Esophagus (tissue), 2 donors: ENCODE data around the gene CFAP410. TPM values are rescaled to one million over a fixed set of nuclear protein-coding genes. Genes with fewer than 3 reads are reported as not detected.
A peak's percentile ranks its signal among the peaks of the same experiment; 100 is the strongest.
"Not testable (repeated sequence)": the region's sequence is repeated elsewhere in the genome, so short reads cannot be mapped to it uniquely, and the experiment has no call there.

ENCODE experiments used
- H3K27ac ChIP-seq, 2 donors: one replicate each; pipeline ENCODE4 v1.5.1; 2013; ENCODE audit warnings: low read depth in 2 of 2, mild to moderate bottlenecking in 2 of 2, inconsistent platforms in 1 of 2, low read length in 1 of 2, moderate library complexity in 1 of 2
- H3K27me3 ChIP-seq, 2 donors: one replicate each; pipeline ENCODE4 v1.6.1; 2013; ENCODE audit warnings: low read length in 2 of 2, control low read depth in 1 of 2, mild to moderate bottlenecking in 1 of 2; ENCODE audit not compliant: insufficient read depth in 2 of 2, control insufficient read depth in 1 of 2
- H3K36me3 ChIP-seq, 2 donors: one replicate each; pipeline ENCODE4 v1.6.1; 2013; ENCODE audit warnings: low read length in 1 of 2; ENCODE audit not compliant: control insufficient read depth in 2 of 2, insufficient read depth in 2 of 2
- H3K4me1 ChIP-seq, 2 donors: one replicate each; pipeline ENCODE4 v1.6.1; 2013; ENCODE audit warnings: low read length in 1 of 2; ENCODE audit not compliant: control insufficient read depth in 2 of 2, insufficient read depth in 2 of 2
- H3K4me3 ChIP-seq, 2 donors: one replicate each; pipeline ENCODE4 v1.5.1; 2013; ENCODE audit warnings: low read length in 2 of 2, mild to moderate bottlenecking in 2 of 2, low read depth in 1 of 2, moderate library complexity in 1 of 2
- H3K9me3 ChIP-seq, 2 donors: one replicate each; pipeline ENCODE4 v1.6.1; 2013; ENCODE audit warnings: mild to moderate bottlenecking in 2 of 2, low read depth in 1 of 2, low read length in 1 of 2, moderate library complexity in 1 of 2; ENCODE audit not compliant: control insufficient read depth in 2 of 2, insufficient read depth in 1 of 2
- WGBS, 2 donors: extraction: QIAGEN DNeasy Blood & Tissue Kit; methylation state at CpG; one replicate each; pipeline ENCODE4 v1.1.7; 2013; 5-methylcytosine and 5-hydroxymethylcytosine counted together
- polyA plus RNA-seq, 2 donors: library from polyadenylated mRNA; stranded (reverse); fragments of 200-250 nt; gene quantifications; one replicate each; pipeline ENCODE4 v1.2.3, GENCODE V29; 2013
- donor health status: healthy with polysubstance abuse.
- donor health status: Bipolar disorder and iron deficiency.

Gene CFAP410
- polyA plus RNA-seq, 2 donors: 13.9 to 19.1 TPM

GRCh38 chr21:44344541-44345183 lies 5.5 kb upstream of the CFAP410 start:
- 78 to 84% methylated on average over 17 of the region's 17 CpGs for WGBS, 2 donors
- no peak overlapping the region for H3K27ac ChIP-seq
- H3K4me3 ChIP-seq: no peak overlapping the region

DNA sequence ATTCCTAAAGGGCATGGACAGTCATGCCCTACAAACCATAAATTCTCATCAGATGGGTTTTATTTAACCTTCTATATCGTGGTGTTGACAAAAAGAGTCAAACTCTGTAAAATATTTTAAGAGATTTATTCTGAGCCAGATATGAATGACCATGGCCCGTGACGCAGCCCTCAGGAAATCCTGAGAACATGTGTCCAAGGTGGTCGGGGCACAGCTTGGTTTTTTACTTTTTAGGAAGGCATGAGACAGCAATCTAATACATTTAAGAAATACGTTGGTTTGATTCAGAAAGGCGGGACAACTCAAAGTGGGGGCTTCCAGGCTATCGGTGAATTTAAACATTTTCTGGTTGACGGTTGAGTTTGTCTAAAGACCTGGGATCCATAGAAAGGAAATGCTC lies 3.8 kb upstream of the CFAP410 start:
- not testable (repeated sequence) for H3K27me3 ChIP-seq, H3K27ac ChIP-seq, H3K4me3 ChIP-seq, H3K4me1 ChIP-seq, H3K36me3 ChIP-seq, H3K9me3 ChIP-seq
- WGBS, 2 donors: 78 to 80% methylated on average over 8 of the region's 8 CpGs

More at GRCh38 chr21:44344541-44345183, 5.5 kb upstream of the CFAP410 start:
- Histone ChIP-seq H3K36me3 (no peaks in the 10 kb centered on the region), H3K27me3 (peaks cover 0 to 2% of the 10 kb centered on the region in 2 donors), H3K9me3 (no peaks in the 10 kb centered on the region), H3K4me1 (no peaks in the 10 kb centered on the region)

DNA sequence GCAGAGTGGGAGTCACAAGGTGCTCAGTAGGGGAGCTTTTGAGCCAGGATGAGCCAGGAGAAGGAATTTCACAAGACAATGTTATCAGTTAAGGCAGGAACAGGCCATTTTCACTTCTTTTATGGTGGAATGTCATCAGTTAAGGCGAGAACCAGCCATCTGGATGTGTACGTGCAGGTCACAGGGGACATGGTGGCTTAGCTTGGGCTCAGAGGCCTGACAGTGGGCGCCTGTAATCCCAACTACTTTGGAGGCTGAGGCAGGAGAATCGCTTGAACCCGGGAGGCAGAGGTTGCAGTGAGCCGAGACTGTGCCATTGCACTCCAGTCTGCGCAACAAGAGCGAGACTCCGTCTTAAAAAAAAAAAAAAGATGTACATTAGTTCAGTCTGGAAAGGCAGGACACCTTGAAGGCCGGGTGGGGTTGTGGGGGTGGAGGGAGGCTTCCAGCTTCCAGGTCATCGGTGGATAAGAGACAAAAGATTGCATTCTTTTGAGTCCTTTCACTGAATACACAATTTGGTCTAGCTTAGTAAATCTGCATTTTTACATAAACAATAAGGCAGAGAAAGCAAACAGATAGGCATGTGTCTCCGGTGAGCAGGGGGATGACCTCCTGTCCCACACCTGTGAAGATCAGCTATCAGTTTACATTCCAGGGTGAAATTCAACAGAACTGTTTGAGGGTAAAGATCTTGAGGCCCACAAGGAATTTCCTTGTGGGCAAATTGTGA lies 2.7 kb upstream of the CFAP410 start:
- H3K4me1 ChIP-seq, H3K4me3 ChIP-seq, H3K36me3 ChIP-seq, H3K9me3 ChIP-seq, H3K27me3 ChIP-seq, H3K27ac ChIP-seq: not testable (repeated sequence)
- WGBS, 2 donors: 63 to 67% methylated on average over 12 of the region's 12 CpGs

GRCh38 chr21:44337941-44338895 lies 972 bp downstream of the CFAP410 start:
- Histone ChIP-seq H3K27me3 (no peaks in the 10 kb centered on the region), H3K36me3 (peaks cover 3 to 4% of the 10 kb centered on the region in 2 donors), H3K27ac (peak overlapping the region; percentile 84 to 90), H3K4me3 (peak overlapping the region; percentile 16 to 37), H3K4me1 (peaks cover 0 to 11% of the 10 kb centered on the region in 2 donors), H3K9me3 (no peaks in the 10 kb centered on the region)
- WGBS, 2 donors: 9 to 15% methylated on average over 20 to 41 of the region's 47 CpGs

GRCh38 chr21:44337449-44337848 lies 1.7 kb downstream of the CFAP410 start:
- H3K27me3 ChIP-seq: no peaks in the 10 kb centered on the region
- H3K4me3 ChIP-seq: no peak overlapping the region
- no peak overlapping the region for H3K27ac ChIP-seq
- 71 to 85% methylated on average over 3 of the region's 3 CpGs for WGBS, 2 donors
- peaks cover 4% of the 10 kb centered on the region in 2 donors for H3K36me3 ChIP-seq
- peaks cover 0 to 11% of the 10 kb centered on the region in 2 donors for H3K4me1 ChIP-seq
- no peaks in the 10 kb centered on the region for H3K9me3 ChIP-seq

GRCh38 chr21:44335266-44336059 lies 3.7 kb downstream of the CFAP410 start:
- no peaks in the 10 kb centered on the region for H3K27me3 ChIP-seq
- 93 to 95% methylated on average over 22 to 23 of the region's 24 CpGs for WGBS, 2 donors
- H3K27ac ChIP-seq: no peak overlapping the region
- H3K4me3 ChIP-seq: no peak overlapping the region
- peaks cover 0 to 11% of the 10 kb centered on the region in 2 donors for H3K4me1 ChIP-seq
- H3K36me3 ChIP-seq: peaks cover 4 to 6% of the 10 kb centered on the region in 2 donors
- no peaks in the 10 kb centered on the region for H3K9me3 ChIP-seq

DNA sequence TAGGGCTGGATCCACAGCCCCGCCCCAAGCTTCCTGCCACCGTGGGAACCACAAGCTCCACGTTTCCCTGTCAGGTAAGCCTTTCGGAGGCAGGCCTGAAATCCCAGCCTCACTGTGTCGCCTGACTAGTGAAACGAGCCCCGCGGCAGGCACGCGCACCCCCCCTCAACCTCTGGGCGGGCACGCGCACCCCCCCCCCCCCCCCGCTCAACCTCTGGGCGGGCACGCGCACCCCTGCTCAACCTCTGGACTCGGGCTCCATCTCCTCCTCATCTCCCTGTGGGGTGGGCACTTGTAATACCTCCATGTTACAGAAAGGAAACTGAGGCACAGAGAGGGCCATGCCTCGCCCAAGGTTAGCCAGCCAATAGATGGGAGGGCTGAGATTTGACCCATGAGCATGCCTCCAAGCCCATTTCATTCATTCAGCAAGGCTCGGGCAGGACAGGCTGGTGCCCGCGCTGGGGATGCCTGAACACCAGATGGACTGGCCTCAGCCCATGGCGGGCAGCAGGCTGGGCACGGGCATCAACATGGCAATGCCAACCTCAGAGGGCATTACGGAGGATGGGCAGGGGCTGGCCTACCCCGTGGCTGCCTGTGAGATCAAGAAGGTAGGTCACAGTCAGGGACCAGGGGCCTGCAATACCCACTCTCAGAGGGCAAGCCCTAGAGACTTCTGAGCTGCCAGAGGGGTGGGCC lies 4.7 kb downstream of the CFAP410 start:
- H3K4me3 ChIP-seq: no peak overlapping the region
- no peak overlapping the region for H3K27ac ChIP-seq
- no peaks in the 10 kb centered on the region for H3K9me3 ChIP-seq
- peaks cover 0 to 11% of the 10 kb centered on the region in 2 donors for H3K4me1 ChIP-seq
- no peaks in the 10 kb centered on the region for H3K27me3 ChIP-seq
- peaks cover 4 to 6% of the 10 kb centered on the region in 2 donors for H3K36me3 ChIP-seq
- WGBS, 2 donors: 64 to 81% methylated on average over 23 to 25 of the region's 26 CpGs

- Histone ChIP-seq H3K9me3 (no peaks in the 10 kb centered on the region), H3K27ac (no peak overlapping the region), H3K36me3 (peaks cover 4 to 6% of the 10 kb centered on the region in 2 donors), H3K4me3 (no peak overlapping the region), H3K27me3 (no peaks in the 10 kb centered on the region), H3K4me1 (peaks cover 0 to 11% of the 10 kb centered on the region in 2 donors)
- WGBS, 2 donors: 76 to 81% methylated on average over 44 to 45 of the region's 45 CpGs
Observed at GRCh38 chr21:44333509-44334328, 5.5 kb downstream of the CFAP410 start.
